ENCODE data around the gene LRRK1.

LRRK1 gene

GRCh38 chr15:100918690-100919480, at the start of gene LRRK1:
Gene LRRK1, plus strand, starts transcription at chr15:100919357. Its CDS starts 5,276 bp downstream, at chr15:100924633.
- DNase-seq = no peak

GRCh38 chr15:100873029-100873677, 46.0 kb upstream of the LRRK1 start:
- peak; percentile 59 for DNase-seq

GRCh38 chr15:100875495-100875894, 43.7 kb upstream of the LRRK1 start:
- no peak for DNase-seq

- no peak for DNase-seq
These were observed 43.2 kb upstream of the LRRK1 start for GRCh38 chr15:100875976-100876375.

- no peak for DNase-seq
These were observed 41.6 kb upstream of the LRRK1 start for GRCh38 chr15:100877551-100877950.

DNA sequence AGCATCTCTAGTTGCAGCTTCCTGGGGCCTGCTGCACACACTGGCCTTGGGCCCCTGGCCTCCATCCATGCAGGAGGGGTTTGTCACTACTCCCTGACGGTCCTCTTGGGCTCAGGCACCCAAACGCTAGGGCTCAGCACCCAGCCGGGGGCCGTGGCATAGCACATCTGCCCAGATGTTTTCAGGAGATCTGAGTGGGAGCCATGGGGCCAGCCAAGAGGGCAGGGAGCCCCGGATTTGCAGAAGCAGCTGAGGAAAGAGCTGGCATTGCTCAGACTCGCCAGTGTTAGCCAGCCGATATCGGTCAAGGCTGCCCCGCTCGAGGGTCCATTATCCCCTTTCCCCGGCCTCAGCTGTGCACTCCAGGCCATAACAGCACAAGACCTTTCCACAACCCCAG, 41.0 kb upstream of the LRRK1 start:
- DNase-seq = no peak

DNA sequence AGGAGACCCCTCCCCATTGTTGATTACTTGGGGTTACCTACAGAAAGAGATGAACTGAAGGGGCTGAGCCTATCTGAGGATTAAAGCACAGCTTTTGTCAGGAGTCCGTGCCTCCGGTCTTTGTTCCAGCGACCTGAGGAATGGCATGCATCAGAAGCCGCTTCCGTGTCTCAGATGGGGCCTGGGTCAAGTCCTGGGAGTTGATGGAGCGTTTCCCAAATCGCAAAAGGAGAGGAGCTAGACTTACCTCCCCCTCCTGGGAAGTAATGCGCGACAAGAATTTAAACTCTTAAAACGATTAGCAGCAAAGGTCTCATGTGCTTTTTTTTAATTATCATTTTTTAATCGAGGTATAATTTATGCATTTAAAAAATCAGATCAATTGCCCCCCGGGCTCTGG, 40.5 kb upstream of the LRRK1 start:
- no peak for DNase-seq

DNA sequence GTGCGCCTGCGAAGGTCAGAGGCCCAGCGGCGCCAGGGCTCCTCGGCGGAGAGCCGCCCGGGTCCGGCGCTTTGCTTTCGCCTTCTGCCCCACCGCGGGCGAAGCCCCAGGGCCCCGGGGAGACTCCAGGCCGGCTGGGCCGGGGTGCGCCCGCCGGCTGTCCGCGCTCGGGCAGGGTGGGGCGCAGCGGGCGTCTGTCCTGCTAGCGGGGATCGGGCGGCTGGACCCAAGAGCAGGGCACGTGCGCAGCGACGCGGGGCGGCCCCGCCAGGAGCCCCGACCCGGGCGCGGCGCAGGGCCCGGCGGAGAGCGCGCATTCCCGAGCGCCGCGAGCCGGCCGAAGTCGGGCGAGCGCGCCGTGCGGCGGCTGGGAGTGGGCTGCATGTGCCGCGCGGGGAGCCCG, 40.1 kb upstream of the LRRK1 start:
- no peak for DNase-seq

DNA sequence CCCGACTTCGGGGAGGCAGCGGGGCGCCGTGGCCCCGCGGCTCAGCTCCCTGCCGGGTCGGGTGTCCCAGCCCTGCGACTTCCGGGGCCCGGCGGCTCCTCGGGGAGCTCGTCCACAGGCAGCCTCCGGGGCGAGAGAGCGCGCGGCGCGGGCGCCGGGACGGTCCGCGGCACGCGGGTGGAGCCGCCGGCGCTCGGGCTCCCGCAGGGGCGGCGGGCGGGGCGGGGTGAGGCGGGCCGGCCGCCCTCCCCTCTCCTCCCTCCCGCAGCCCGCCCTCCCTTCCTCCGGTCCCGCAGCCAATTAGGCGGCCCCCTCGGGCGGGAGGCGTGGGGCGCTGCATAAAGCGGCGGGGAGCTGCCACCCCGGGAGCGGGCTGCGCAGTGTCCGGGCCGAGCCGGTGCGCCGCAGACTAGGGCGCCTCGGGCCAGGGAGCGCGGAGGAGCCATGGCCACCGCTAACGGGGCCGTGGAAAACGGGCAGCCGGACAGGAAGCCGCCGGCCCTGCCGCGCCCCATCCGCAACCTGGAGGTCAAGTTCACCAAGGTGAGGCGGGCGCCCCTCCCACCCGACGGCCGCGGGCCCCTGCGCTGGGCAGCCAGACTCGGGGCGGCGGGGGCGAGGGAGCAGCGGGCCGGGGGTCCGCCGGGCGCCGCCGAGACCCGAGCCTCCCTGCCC, 39.6 kb upstream of the LRRK1 start, which contains the start of gene ALDH1A3:
Gene ALDH1A3 (plus strand): TSS at position 368 of the 675 bp plus-strand sequence. CDS start 77 bp downstream, at position 445.
- DNase-seq = no peak

GRCh38 chr15:100880139-100880896, 38.8 kb upstream of the LRRK1 start:
- no peak for DNase-seq

- DNase-seq = no peak
These were observed 38.3 kb upstream of the LRRK1 start for GRCh38 chr15:100880897-100881242.

DNA sequence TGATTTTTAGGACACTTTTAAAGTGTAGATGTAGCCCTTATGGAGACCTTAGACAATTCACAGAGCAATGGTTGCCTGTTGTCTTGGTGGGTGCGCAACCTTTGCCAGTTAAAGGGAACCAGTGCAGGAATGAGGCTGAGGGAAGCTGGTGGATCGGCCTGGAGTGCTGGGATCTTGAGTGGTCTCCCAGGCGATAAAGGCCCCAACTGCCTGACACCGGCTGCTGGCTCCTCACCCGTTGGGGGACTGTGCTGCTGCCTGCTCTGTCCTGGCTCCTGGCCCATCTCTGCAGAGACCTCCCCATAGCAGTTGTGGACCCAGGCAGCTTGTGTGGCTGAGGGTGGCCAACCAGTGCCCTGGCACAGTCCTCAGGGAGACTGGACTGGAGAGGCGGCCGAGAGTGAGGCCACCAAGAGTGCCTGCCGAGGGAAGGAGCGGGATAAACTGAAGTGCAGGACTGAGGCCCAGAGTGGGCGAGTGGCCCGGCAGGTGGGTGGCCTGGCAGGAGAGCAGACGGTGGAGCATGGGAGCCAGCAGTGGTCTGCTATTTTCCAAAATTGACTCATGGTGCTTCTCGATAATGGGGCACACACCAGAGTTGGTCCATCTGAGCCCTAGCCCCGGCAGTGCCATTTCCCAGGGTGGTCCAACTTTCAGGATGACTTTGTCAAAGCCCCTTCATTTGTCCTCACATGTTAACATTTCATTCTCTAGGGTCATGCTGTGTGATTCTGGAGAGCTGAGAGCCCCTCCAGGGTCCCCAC, 37.4 kb upstream of the LRRK1 start:
- no peak for DNase-seq

- DNase-seq = no peak
These were observed 34.0 kb upstream of the LRRK1 start for GRCh38 chr15:100885116-100885515.

GRCh38 chr15:100885811-100886210, 33.3 kb upstream of the LRRK1 start:
- no peak for DNase-seq

DNA sequence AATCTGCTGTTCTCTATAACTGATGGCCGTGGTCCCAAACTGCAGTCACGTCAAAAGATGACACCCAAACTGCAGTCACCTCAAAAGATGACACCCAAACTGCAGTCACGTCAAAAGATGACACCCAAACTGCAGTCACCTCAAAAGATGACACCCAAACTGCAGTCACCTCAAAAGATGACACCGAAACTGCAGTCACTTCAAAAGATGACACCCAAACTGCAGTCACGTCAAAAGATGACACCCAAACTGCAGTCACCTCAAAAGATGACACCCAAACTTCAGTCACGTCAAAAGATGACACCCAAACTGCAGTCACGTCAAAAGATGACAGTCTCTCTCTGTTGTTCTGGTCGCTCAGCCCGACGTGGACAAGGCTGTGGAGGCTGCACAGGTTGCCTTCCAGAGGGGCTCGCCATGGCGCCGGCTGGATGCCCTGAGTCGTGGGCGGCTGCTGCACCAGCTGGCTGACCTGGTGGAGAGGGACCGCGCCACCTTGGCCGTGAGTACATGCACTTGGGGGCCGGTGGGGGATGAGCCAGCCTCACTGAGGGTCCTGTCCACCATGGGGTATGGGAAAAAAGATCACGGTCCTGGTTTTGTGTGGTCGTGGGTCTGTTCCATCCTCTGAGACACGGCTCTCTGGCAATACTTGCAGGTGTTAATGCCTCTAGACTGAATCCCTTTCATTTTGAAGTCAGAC, 31.8 kb upstream of the LRRK1 start:
- no peak for DNase-seq

GRCh38 chr15:100889385-100890050, 29.6 kb upstream of the LRRK1 start:
- DNase-seq = no peak

DNA sequence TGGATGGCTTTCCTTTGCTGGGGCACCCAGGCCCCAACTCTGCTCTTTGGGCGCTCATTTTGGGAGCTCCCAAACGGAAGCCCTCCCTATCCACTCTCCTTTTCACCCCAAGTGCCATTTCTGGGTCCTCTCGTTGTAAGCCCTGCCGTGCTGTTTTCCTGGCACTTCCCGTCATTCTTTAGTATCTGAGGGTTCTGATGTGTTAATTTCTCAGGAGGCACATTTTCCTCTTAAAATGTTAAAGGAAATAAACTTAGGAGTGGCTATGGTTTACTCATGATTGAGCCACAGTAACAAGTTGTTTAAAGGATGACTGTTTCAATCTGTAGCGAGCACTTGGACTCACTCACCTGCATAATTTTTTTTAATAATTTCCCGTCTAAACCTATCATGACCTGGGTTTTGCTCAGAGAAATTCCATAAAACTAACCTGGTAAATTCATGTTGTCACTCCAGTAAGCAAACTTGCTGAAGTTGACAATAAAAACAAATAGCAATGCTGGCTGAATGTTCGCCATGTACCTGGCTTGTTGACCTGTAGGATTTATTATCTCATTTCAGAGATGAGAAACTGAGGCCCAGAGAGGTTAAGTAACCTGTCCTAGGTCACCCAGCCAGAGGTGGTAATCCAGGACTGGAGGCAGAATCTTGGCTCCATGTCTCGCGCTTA, 29.0 kb upstream of the LRRK1 start:
- no peak for DNase-seq

- no peak for DNase-seq
These were observed 28.3 kb upstream of the LRRK1 start for GRCh38 chr15:100890850-100891249.

DNA sequence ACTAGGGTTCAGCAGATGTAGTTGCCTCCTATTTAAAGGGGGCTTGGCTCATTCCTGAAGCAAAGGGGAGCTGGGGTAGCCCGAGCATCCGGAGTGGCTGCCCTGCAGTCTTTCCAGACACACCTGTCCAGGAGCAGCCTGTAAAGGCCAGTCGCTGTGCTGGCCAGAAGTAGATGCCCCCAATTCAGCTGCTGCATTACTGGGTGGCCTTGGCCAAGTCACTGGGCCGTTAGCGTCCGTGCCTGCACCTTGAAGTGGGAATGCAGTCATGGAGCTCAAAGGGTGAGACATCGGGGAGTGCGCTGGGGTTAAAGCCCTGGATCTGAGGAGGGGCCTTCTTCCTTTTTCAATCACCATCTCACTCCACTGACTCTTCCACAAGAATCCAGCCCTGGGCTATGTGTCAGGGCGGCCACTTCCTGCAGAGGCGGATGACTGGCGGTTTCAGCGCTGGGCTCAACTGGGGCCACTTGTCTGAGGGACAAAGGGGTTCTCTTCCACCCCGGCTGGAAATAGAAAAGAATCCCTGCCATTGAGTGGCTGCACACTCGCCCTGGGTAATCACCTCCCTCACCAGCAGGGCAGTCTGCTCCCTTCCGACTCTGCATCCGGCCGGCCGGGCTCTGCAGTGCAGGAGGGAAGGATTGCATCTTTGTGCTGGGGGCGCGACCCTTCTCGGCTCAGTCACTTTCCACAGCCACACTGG, 27.7 kb upstream of the LRRK1 start:
- DNase-seq = no peak

- no peak for DNase-seq
These were observed 27.2 kb upstream of the LRRK1 start for GRCh38 chr15:100892013-100892355.
